ENCODE data around the gene SPTLC2.
"Not testable (repeated sequence)": the region's sequence is repeated elsewhere in the genome, so short reads cannot be mapped to it uniquely, and the experiment has no call there.

The SPTLC2 gene

GRCh38 chr14:77542421-77543239 lies 73.8 kb downstream of the SPTLC2 start:
- Histone ChIP-seq H3K4me1 (ENCODE audit: control insufficient read depth, insufficient read depth, low read length, poor library complexity, severe bottlenecking) (no peaks in the 10 kb centered on the region), H3K9me3 (ENCODE audit: control insufficient read depth, low read length) (no peaks in the 10 kb centered on the region), H3K36me3 (ENCODE audit: control insufficient read depth, insufficient read depth, low read length) (no peaks in the 10 kb centered on the region), H3K27ac (ENCODE audit: insufficient read depth, low read length, poor library complexity, severe bottlenecking) (no peak overlapping the region), H3K4me3 (ENCODE audit: insufficient read depth, low read depth, low read length, poor library complexity, severe bottlenecking) (no peak overlapping the region), H3K27me3 (replicated peaks; ENCODE audit: control insufficient read depth, insufficient read depth, low read length, poor library complexity, severe bottlenecking) (no peaks in the 10 kb centered on the region)
- no peak for DNase-seq

- Histone ChIP-seq H3K4me1 (ENCODE audit: control insufficient read depth, insufficient read depth, low read length, poor library complexity, severe bottlenecking) (no peaks in the 10 kb centered on the region), H3K27ac (ENCODE audit: insufficient read depth, low read length, poor library complexity, severe bottlenecking) (no peak overlapping the region), H3K36me3 (ENCODE audit: control insufficient read depth, insufficient read depth, low read length) (no peaks in the 10 kb centered on the region), H3K27me3 (replicated peaks; ENCODE audit: control insufficient read depth, insufficient read depth, low read length, poor library complexity, severe bottlenecking) (no peaks in the 10 kb centered on the region), H3K4me3 (ENCODE audit: insufficient read depth, low read depth, low read length, poor library complexity, severe bottlenecking) (no peak overlapping the region), H3K9me3 (ENCODE audit: control insufficient read depth, low read length) (no peaks in the 10 kb centered on the region)
- no peak for DNase-seq
Observed at GRCh38 chr14:77541905-77542304, 74.5 kb downstream of the SPTLC2 start.

- not testable (repeated sequence) for DNase-seq; H3K4me1 ChIP-seq (ENCODE audit: control insufficient read depth, insufficient read depth, low read length, poor library complexity, severe bottlenecking); H3K4me3 ChIP-seq (ENCODE audit: insufficient read depth, low read depth, low read length, poor library complexity, severe bottlenecking); H3K27ac ChIP-seq (ENCODE audit: insufficient read depth, low read length, poor library complexity, severe bottlenecking); H3K9me3 ChIP-seq (ENCODE audit: control insufficient read depth, low read length); H3K27me3 ChIP-seq (replicated peaks; ENCODE audit: control insufficient read depth, insufficient read depth, low read length, poor library complexity, severe bottlenecking); H3K36me3 ChIP-seq (ENCODE audit: control insufficient read depth, insufficient read depth, low read length)
Observed at GRCh38 chr14:77536951-77537350, 79.5 kb downstream of the SPTLC2 start.

- no peaks in the 10 kb centered on the region for H3K27me3 ChIP-seq (replicated peaks; ENCODE audit: control insufficient read depth, insufficient read depth, low read length, poor library complexity, severe bottlenecking)
- DNase-seq = no peak
- no peaks in the 10 kb centered on the region for H3K36me3 ChIP-seq (ENCODE audit: control insufficient read depth, insufficient read depth, low read length)
- no peak overlapping the region for H3K4me3 ChIP-seq (ENCODE audit: insufficient read depth, low read depth, low read length, poor library complexity, severe bottlenecking)
- H3K9me3 ChIP-seq (ENCODE audit: control insufficient read depth, low read length) = no peaks in the 10 kb centered on the region
- H3K27ac ChIP-seq (ENCODE audit: insufficient read depth, low read length, poor library complexity, severe bottlenecking) = no peak overlapping the region
- no peaks in the 10 kb centered on the region for H3K4me1 ChIP-seq (ENCODE audit: control insufficient read depth, insufficient read depth, low read length, poor library complexity, severe bottlenecking)
Observed at GRCh38 chr14:77531071-77531470, 85.4 kb downstream of the SPTLC2 start.

- H3K27ac ChIP-seq (ENCODE audit: insufficient read depth, low read length, poor library complexity, severe bottlenecking) = no peak overlapping the region
- no peaks in the 10 kb centered on the region for H3K36me3 ChIP-seq (ENCODE audit: control insufficient read depth, insufficient read depth, low read length)
- no peaks in the 10 kb centered on the region for H3K4me1 ChIP-seq (ENCODE audit: control insufficient read depth, insufficient read depth, low read length, poor library complexity, severe bottlenecking)
- H3K9me3 ChIP-seq (ENCODE audit: control insufficient read depth, low read length) = no peaks in the 10 kb centered on the region
- H3K4me3 ChIP-seq (ENCODE audit: insufficient read depth, low read depth, low read length, poor library complexity, severe bottlenecking) = no peak overlapping the region
- no peaks in the 10 kb centered on the region for H3K27me3 ChIP-seq (replicated peaks; ENCODE audit: control insufficient read depth, insufficient read depth, low read length, poor library complexity, severe bottlenecking)
- no peak for DNase-seq
Observed at GRCh38 chr14:77529963-77530362, 86.5 kb downstream of the SPTLC2 start.

GRCh38 chr14:77529213-77529612 lies 87.2 kb downstream of the SPTLC2 start:
- Histone ChIP-seq H3K9me3 (ENCODE audit: control insufficient read depth, low read length) (no peaks in the 10 kb centered on the region), H3K27ac (ENCODE audit: insufficient read depth, low read length, poor library complexity, severe bottlenecking) (no peak overlapping the region), H3K4me1 (ENCODE audit: control insufficient read depth, insufficient read depth, low read length, poor library complexity, severe bottlenecking) (no peaks in the 10 kb centered on the region), H3K4me3 (ENCODE audit: insufficient read depth, low read depth, low read length, poor library complexity, severe bottlenecking) (no peak overlapping the region), H3K36me3 (ENCODE audit: control insufficient read depth, insufficient read depth, low read length) (no peaks in the 10 kb centered on the region), H3K27me3 (replicated peaks; ENCODE audit: control insufficient read depth, insufficient read depth, low read length, poor library complexity, severe bottlenecking) (no peaks in the 10 kb centered on the region)
- DNase-seq = no peak

GRCh38 chr14:77528701-77529100 lies 87.7 kb downstream of the SPTLC2 start:
- H3K27ac ChIP-seq (ENCODE audit: insufficient read depth, low read length, poor library complexity, severe bottlenecking) = not testable (repeated sequence)

GRCh38 chr14:77526266-77526665 lies 90.2 kb downstream of the SPTLC2 start:
- Histone ChIP-seq H3K4me1 (ENCODE audit: control insufficient read depth, insufficient read depth, low read length, poor library complexity, severe bottlenecking) (no peaks in the 10 kb centered on the region), H3K27me3 (replicated peaks; ENCODE audit: control insufficient read depth, insufficient read depth, low read length, poor library complexity, severe bottlenecking) (no peaks in the 10 kb centered on the region)
- DNase-seq = no peak

More at GRCh38 chr14:77528701-77529100, 87.7 kb downstream of the SPTLC2 start:
- not testable (repeated sequence) for DNase-seq; H3K9me3 ChIP-seq (ENCODE audit: control insufficient read depth, low read length); H3K36me3 ChIP-seq (ENCODE audit: control insufficient read depth, insufficient read depth, low read length); H3K4me3 ChIP-seq (ENCODE audit: insufficient read depth, low read depth, low read length, poor library complexity, severe bottlenecking); H3K4me1 ChIP-seq (ENCODE audit: control insufficient read depth, insufficient read depth, low read length, poor library complexity, severe bottlenecking); H3K27me3 ChIP-seq (replicated peaks; ENCODE audit: control insufficient read depth, insufficient read depth, low read length, poor library complexity, severe bottlenecking)

GRCh38 chr14:77524536-77524935 lies 91.9 kb downstream of the SPTLC2 start:
- Histone ChIP-seq H3K36me3 (ENCODE audit: control insufficient read depth, insufficient read depth, low read length) (peaks cover 15% of the 10 kb centered on the region), H3K4me1 (ENCODE audit: control insufficient read depth, insufficient read depth, low read length, poor library complexity, severe bottlenecking) (no peaks in the 10 kb centered on the region), H3K9me3 (ENCODE audit: control insufficient read depth, low read length) (no peaks in the 10 kb centered on the region), H3K27me3 (replicated peaks; ENCODE audit: control insufficient read depth, insufficient read depth, low read length, poor library complexity, severe bottlenecking) (no peaks in the 10 kb centered on the region), H3K4me3 (ENCODE audit: insufficient read depth, low read depth, low read length, poor library complexity, severe bottlenecking) (no peak overlapping the region), H3K27ac (ENCODE audit: insufficient read depth, low read length, poor library complexity, severe bottlenecking) (no peak overlapping the region)
- DNase-seq = no peak

More at GRCh38 chr14:77526266-77526665, 90.2 kb downstream of the SPTLC2 start:
- H3K27ac ChIP-seq (ENCODE audit: insufficient read depth, low read length, poor library complexity, severe bottlenecking) = no peak overlapping the region
- H3K4me3 ChIP-seq (ENCODE audit: insufficient read depth, low read depth, low read length, poor library complexity, severe bottlenecking) = no peak overlapping the region
- H3K36me3 ChIP-seq (ENCODE audit: control insufficient read depth, insufficient read depth, low read length) = peaks cover 1% of the 10 kb centered on the region
- no peaks in the 10 kb centered on the region for H3K9me3 ChIP-seq (ENCODE audit: control insufficient read depth, low read length)

GRCh38 chr14:77523109-77523508 lies 93.3 kb downstream of the SPTLC2 start:
- no peaks in the 10 kb centered on the region for H3K4me1 ChIP-seq (ENCODE audit: control insufficient read depth, insufficient read depth, low read length, poor library complexity, severe bottlenecking)
- no peaks in the 10 kb centered on the region for H3K9me3 ChIP-seq (ENCODE audit: control insufficient read depth, low read length)
- no peaks in the 10 kb centered on the region for H3K27me3 ChIP-seq (replicated peaks; ENCODE audit: control insufficient read depth, insufficient read depth, low read length, poor library complexity, severe bottlenecking)
- H3K4me3 ChIP-seq (ENCODE audit: insufficient read depth, low read depth, low read length, poor library complexity, severe bottlenecking) = no peak overlapping the region
- no peak overlapping the region for H3K27ac ChIP-seq (ENCODE audit: insufficient read depth, low read length, poor library complexity, severe bottlenecking)
- DNase-seq = no peak
- H3K36me3 ChIP-seq (ENCODE audit: control insufficient read depth, insufficient read depth, low read length) = peaks cover 15% of the 10 kb centered on the region
